Sigmoid colon (tissue), 7 donors: Measurements from ENCODE around the gene PSMG3. TPM values are rescaled to one million over a fixed set of nuclear protein-coding genes. Genes with fewer than 3 reads are reported as not detected.

ENCODE experiments used
- DNase-seq: peaks from one replicate; pipeline ENCODE4 v3.0.0-alpha.2; 2019
- H3K27ac ChIP-seq, 4 donors: fragments of 200-600 bp; sonication (generic); one replicate each; pipeline ENCODE4 v1.5.1; 2016 to 2019; ENCODE audit warnings: mild to moderate bottlenecking in 1 of 4
- H3K27me3 ChIP-seq, 3 donors: fragments of 200-600 bp; sonication (generic); one replicate each; pipeline ENCODE4 v1.5.1; 2019; ENCODE audit warnings: mild to moderate bottlenecking in 1 of 3
- H3K36me3 ChIP-seq, 4 donors: fragments of 200-600 bp; sonication (generic); one replicate each; pipeline ENCODE4 v1.5.1; 2016 to 2019
- H3K4me1 ChIP-seq, 4 donors: fragments of 200-600 bp; sonication (generic); one replicate each; pipeline ENCODE4 v1.5.1; 2017 to 2019
- H3K4me3 ChIP-seq, 4 donors: fragments of 200-600 bp; sonication (generic); one replicate each; pipeline ENCODE4 v1.5.1; 2017 to 2019; ENCODE audit warnings: mild to moderate bottlenecking in 2 of 4, moderate library complexity in 1 of 4
- H3K9me3 ChIP-seq, 4 donors: fragments of 200-600 bp in 3 of 4; sonication (generic) in 3 of 4; one replicate each; pipeline versions ENCODE4 v1.5.1 to v1.6.1; 2013 to 2019
- CTCF ChIP-seq, 4 experiments: fragments of 450-650 bp in 3 of 4; fragments of 200-600 bp in 1 of 4; IDR thresholded peaks; one replicate each; pipeline ENCODE4 v1.5.1; 2016 to 2019; ENCODE audit warnings: antibody characterized with exemption in 4 of 4, mild to moderate bottlenecking in 3 of 4, moderate library complexity in 2 of 4
- EP300 ChIP-seq, 4 donors: sonication (generic); formaldehyde crosslinking; IDR thresholded peaks; one replicate each; pipeline ENCODE4 v1.6.1; 2017; ENCODE audit warnings: antibody characterized with exemption in 4 of 4
- POLR2A ChIP-seq, 2 donors: fragments of 450-650 bp; IDR thresholded peaks; one replicate each; pipeline ENCODE4 v1.6.1; 2016; ENCODE audit warnings: antibody characterized with exemption in 2 of 2, mild to moderate bottlenecking in 2 of 2, moderate library complexity in 2 of 2
- POLR2AphosphoS5 ChIP-seq, 4 donors: sonication (generic); formaldehyde crosslinking; IDR thresholded peaks; one replicate each; pipeline ENCODE4 v1.6.1; 2017; ENCODE audit warnings: antibody characterized with exemption in 4 of 4
- WGBS, 2 donors: extraction: QIAGEN DNeasy Blood & Tissue Kit; methylation state at CpG; one replicate each; pipeline ENCODE4 v1.1.7; 2013; 5-methylcytosine and 5-hydroxymethylcytosine counted together
- intact Hi-C: fragments of 100-400 bp; cut with DNase I; formaldehyde crosslinking; loops from one replicate; pipeline ENCODE4 v1.15.1; 2023
- polyA plus RNA-seq, 3 donors: library from polyadenylated mRNA; stranded (reverse); fragments of 200-250 nt; gene quantifications; one replicate each; pipeline ENCODE4 v1.2.3, GENCODE V29; 2013
- total RNA-seq, 4 donors: library from RNA; depleted of rRNA; stranded (reverse); fragments of >200 nt; gene quantifications; one replicate each; pipeline ENCODE4 v1.1.0, GENCODE V29; 2016
- donor health status: healthy with polysubstance abuse.
- donor health status: Bipolar disorder and iron deficiency.
- donor health status: healthy.

The PSMG3 gene
- total and polyA plus RNA-seq, 7 donors: 23.3 to 68.0 (median 50.5) TPM

GRCh38 chr7:1591396-1591795, 21.6 kb upstream of the PSMG3 start:
- Histone ChIP-seq H3K4me3 (no peak overlapping the region), H3K27ac (no peak overlapping the region), H3K4me1 (peaks cover 0 to 4% (median 0%) of the 10 kb centered on the region in 4 donors), H3K27me3 (peaks cover 14 to 90% (median 52%) of the 10 kb centered on the region in 3 donors), H3K36me3 (no peaks in the 10 kb centered on the region), H3K9me3 (peaks cover 0 to 7% (median 3%) of the 10 kb centered on the region in 4 donors)
- TF ChIP-seq EP300 (IDR thresholded peaks at IDR 0.05) (no peak), POLR2AphosphoS5 (IDR thresholded peaks at IDR 0.05) (no peak), CTCF (IDR thresholded peaks at IDR 0.05) (no peak), POLR2A (IDR thresholded peaks at IDR 0.05) (no peak)
- 57 to 59% methylated on average over 6 of the region's 6 CpGs for WGBS, 2 donors
- DNase-seq: no peak
- intact Hi-C loops: no loop called here

DNA sequence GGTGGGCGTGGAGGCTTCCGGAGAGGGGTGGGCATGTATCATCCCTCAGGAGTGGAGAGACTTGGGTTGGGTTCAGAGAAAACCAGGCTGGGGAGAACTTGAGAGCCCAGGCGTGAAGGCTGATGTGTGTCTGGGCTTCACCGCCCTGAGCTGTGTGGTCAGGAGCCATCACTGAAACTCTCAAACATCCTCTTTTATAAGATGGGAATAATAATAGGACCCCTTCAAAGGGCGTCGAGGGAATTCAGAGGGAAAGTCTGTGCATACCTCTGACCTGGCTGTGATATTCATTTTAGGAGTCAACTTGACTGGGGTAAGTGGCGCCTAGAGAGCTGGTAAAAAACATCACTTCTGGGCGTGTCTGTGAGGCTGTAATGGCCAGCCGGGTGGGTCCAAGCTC, 21.1 kb upstream of the PSMG3 start:
- Histone ChIP-seq H3K9me3 (peaks cover 0 to 7% (median 3%) of the 10 kb centered on the region in 4 donors), H3K27ac (no peak overlapping the region), H3K4me3 (no peak overlapping the region), H3K27me3 (peaks cover 9 to 90% (median 47%) of the 10 kb centered on the region in 3 donors), H3K36me3 (no peaks in the 10 kb centered on the region), H3K4me1 (peaks cover 0 to 4% (median 0%) of the 10 kb centered on the region in 4 donors)
- TF ChIP-seq EP300 (IDR thresholded peaks at IDR 0.05) (no peak), CTCF (IDR thresholded peaks at IDR 0.05) (no peak), POLR2A (IDR thresholded peaks at IDR 0.05) (no peak), POLR2AphosphoS5 (IDR thresholded peaks at IDR 0.05) (no peak)
- WGBS, 2 donors: 54 to 64% methylated on average over 9 of the region's 9 CpGs
- intact Hi-C loops: no loop called here
- no peak for DNase-seq

DNA sequence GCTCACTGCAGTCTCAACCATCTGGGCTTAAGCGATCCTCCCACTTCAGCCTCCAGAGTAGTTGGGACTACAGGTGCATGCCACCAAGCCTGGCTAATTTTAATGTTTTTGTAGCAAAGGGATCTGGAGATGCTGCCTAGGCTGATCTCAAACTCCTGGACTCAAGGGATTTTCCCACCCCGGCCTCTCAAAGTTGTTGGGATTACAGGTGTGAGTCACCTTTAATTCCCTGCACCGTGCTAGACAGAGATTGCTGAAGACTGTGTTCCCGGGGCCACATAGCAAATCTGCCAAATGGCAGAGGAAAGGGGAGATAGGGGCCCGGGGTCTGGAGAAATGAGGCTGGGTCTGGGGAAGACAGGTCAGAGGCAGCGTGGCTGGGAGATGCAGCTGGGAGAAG, 20.6 kb upstream of the PSMG3 start:
- peaks cover 8 to 87% (median 43%) of the 10 kb centered on the region in 3 donors for H3K27me3 ChIP-seq
- intact Hi-C loops: no loop called here
- DNase-seq: no peak
- peaks cover 0 to 7% (median 3%) of the 10 kb centered on the region in 4 donors for H3K9me3 ChIP-seq
- H3K4me1 ChIP-seq: peaks cover 0 to 4% (median 0%) of the 10 kb centered on the region in 4 donors
- no peak overlapping the region for H3K4me3 ChIP-seq
- TF ChIP-seq EP300 (IDR thresholded peaks at IDR 0.05): no peak
- WGBS, 2 donors: 68 to 81% methylated on average over 6 of the region's 6 CpGs
- H3K36me3 ChIP-seq: no peaks in the 10 kb centered on the region
- no peak overlapping the region for H3K27ac ChIP-seq

DNA sequence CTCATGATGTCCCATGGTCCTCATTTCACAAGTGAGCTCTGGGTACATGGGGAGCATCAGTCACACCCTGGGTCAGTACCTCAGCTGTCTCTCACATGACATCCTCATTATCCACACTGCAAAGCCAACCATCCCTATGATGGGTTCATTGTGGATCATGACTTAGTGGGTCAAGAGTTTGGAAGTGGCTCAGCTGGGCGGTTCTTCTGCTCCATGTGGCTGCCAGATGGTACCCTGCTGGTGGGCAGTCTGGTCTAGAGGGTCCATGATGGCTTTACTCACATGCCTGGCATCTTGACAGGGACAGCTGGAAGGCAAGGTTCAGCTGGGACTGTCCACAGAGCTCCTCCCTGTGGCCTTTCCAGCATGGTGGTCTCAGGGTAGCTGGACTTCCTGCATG, 19.1 kb upstream of the PSMG3 start:
- 95 to 98% methylated on average over 1 of the region's 1 CpG for WGBS, 2 donors
- H3K27me3 ChIP-seq: peaks cover 4 to 81% (median 36%) of the 10 kb centered on the region in 3 donors
- TF ChIP-seq CTCF (IDR thresholded peaks at IDR 0.05) (no peak), POLR2AphosphoS5 (IDR thresholded peaks at IDR 0.05) (no peak), EP300 (IDR thresholded peaks at IDR 0.05) (no peak), POLR2A (IDR thresholded peaks at IDR 0.05) (no peak)
- peaks cover 0 to 7% (median 3%) of the 10 kb centered on the region in 4 donors for H3K9me3 ChIP-seq
- no peak for DNase-seq
- intact Hi-C loops: no loop called here
- peaks cover 0 to 4% (median 0%) of the 10 kb centered on the region in 4 donors for H3K4me1 ChIP-seq
- no peak overlapping the region for H3K4me3 ChIP-seq
- H3K36me3 ChIP-seq: no peaks in the 10 kb centered on the region
- H3K27ac ChIP-seq: no peak overlapping the region

DNA sequence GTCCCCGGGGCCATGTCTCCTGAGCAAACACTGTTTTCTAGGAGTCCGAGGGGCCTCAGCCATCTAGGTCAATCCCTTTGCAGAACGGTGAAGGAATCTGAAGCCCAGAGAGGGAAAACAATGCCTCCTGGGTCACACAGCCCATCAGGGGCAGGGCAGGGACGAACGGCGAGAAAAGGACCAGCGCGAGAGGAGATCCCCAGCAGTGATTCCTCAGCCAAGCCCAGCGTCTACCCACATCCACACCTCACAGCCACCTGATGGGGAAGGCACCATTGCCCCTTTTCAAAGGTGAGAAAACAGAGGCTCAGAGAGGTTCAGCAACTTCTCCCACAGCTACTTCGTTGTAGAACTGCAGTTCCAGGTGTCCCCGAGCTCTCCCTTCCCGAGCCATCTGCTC, 17.9 kb upstream of the PSMG3 start:
- H3K27ac ChIP-seq: no peak overlapping the region
- WGBS, 2 donors: 81 to 90% methylated on average over 12 of the region's 12 CpGs
- DNase-seq: no peak
- no peak for TF ChIP-seq EP300 (IDR thresholded peaks at IDR 0.05)
- TF ChIP-seq CTCF (IDR thresholded peaks at IDR 0.05): no peak
- no peak for TF ChIP-seq POLR2A (IDR thresholded peaks at IDR 0.05)
- TF ChIP-seq POLR2AphosphoS5 (IDR thresholded peaks at IDR 0.05): no peak
- H3K9me3 ChIP-seq: peaks cover 0 to 7% (median 3%) of the 10 kb centered on the region in 4 donors
- peaks cover 0 to 4% (median 0%) of the 10 kb centered on the region in 4 donors for H3K4me1 ChIP-seq
- no peaks in the 10 kb centered on the region for H3K36me3 ChIP-seq
- intact Hi-C loops: no loop called here
- H3K27me3 ChIP-seq: peaks cover 4 to 70% (median 33%) of the 10 kb centered on the region in 3 donors
- no peak overlapping the region for H3K4me3 ChIP-seq
